ENCODE results near the gene GALNT14.

Gene GALNT14

DNA sequence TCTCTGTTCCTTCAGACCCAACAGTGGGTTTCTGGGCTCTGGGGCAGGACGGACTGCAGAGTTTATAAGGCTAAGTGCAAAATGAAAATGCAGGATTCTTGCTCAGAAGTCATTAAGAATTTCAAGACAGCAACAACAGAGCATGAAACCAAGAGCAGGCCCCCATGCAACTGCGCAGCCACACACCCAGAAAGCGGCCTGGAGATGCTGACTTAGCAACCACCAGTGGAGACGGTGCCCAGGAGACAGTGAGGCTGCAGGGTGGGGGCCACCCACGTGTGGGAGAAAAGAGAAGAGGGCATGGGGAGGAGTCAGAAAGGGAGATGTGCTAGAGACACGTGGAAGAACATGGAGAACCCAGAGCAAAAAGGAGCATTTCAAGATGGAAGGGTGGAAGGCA lies 66.5 kb downstream of the GALNT14 start:
- no peak overlapping the region for H3K4me3 ChIP-seq (replicated peaks; ENCODE audit: low read depth, low read length)
- TF ChIP-seq, protein P1, sequence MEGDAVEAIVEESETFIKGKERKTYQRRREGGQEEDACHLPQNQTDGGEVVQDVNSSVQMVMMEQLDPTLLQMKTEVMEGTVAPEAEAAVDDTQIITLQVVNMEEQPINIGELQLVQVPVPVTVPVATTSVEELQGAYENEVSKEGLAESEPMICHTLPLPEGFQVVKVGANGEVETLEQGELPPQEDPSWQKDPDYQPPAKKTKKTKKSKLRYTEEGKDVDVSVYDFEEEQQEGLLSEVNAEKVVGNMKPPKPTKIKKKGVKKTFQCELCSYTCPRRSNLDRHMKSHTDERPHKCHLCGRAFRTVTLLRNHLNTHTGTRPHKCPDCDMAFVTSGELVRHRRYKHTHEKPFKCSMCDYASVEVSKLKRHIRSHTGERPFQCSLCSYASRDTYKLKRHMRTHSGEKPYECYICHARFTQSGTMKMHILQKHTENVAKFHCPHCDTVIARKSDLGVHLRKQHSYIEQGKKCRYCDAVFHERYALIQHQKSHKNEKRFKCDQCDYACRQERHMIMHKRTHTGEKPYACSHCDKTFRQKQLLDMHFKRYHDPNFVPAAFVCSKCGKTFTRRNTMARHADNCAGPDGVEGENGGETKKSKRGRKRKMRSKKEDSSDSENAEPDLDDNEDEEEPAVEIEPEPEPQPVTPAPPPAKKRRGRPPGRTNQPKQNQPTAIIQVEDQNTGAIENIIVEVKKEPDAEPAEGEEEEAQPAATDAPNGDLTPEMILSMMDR (IDR thresholded peaks at IDR 0.05; ENCODE audit: low read length, missing control alignments) = no peak
- DNase-seq (ENCODE audit: low read depth) = no peak

DNA sequence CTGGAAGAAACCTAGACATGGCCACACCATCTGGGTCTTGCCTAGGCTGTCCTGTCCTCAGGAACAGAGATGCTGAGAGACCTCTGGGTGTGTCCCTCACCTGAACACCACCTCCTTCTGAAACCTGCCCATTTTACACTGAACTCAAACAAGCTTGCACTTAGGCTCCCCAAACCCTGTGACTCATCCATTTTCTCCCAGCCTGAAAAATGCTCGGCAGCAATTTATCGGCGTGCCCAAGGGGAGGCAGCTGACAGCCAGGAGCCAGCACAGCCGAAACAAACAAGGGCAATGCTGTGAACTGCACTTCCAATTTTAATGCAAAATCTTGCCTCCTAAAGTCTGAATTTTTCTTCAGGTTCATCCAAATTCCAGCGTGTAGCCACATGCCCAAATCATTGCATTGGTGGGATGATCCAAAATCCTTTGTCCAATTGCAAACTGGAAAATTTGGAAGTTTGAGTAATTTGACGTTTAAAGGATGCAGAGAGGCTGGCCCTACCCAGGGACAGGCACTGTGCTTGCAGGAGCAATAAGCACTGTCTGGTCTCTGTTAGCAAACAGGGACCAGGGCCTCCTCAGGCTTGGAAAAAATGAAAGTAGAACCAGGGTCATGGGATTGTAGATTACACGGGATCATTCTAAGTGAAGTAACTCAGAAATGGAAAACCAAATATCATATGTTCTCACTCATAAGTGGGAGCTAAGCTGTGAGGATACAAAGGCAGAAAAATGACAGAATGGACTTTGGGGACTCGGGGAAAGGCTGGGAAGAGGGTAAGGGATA lies 67.7 kb downstream of the GALNT14 start:
- DNase-seq (ENCODE audit: low read depth) = no peak
- H3K4me3 ChIP-seq (replicated peaks; ENCODE audit: low read depth, low read length) = no peak overlapping the region
- TF ChIP-seq, protein P1 (IDR thresholded peaks at IDR 0.05; ENCODE audit: low read length, missing control alignments) = no peak

DNA sequence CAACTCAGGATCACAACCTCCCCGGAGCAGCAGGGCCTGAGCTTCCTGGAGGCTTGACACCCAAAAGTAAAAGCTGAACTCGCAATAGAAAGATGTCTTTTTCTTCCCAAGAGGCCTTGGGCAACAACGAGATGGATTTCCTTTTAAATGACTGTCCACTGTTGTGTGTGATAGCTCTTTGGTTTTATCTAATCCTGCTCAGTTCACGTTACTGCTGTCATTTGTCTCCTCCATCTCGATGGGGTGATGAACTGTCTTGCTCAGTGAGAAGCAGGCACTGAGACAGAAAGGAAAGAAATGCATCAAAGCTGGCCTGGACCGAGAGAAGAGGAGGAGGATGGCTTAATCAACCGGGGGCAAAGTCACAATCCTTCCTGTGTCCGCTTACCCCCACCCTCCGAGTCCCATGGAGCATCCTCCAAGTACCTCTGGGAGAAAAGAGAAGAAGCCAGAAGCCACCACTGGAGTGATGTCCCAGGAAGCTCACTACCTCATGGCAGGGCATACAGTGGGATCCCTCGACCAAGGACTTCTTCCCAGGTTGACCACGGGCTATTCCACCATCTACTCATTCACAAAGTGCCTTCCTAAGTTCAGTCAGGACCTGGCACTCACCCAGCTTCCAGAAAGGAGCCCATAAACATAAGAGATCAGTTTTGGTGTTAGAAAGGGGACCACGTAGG lies 68.5 kb downstream of the GALNT14 start:
- no peak for DNase-seq (ENCODE audit: low read depth)
- TF ChIP-seq, protein P1 (IDR thresholded peaks at IDR 0.05; ENCODE audit: low read length, missing control alignments) = no peak
- H3K4me3 ChIP-seq (replicated peaks; ENCODE audit: low read depth, low read length) = no peak overlapping the region

DNA sequence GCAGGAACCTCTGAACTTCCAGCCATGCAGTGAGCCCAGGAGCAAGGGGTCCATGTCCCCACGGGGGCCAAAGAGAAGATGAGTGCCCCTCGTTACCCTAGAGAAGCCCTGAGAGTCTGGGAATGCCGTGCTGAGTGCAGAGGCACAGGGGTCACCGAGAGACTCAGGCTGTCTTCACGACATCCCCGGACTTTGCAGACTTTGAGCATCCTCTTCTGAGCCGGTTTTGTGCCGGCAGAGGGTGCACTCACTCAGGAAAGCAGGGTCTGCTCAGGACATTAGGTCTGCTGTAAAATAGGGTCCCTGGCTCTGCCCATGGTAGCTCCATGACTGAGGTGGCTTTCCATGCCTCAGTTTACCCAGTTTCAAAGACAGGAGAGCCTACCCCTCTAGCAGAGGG lies 71.0 kb downstream of the GALNT14 start:
- TF ChIP-seq, protein P1 (IDR thresholded peaks at IDR 0.05; ENCODE audit: low read length, missing control alignments) = no peak
- no peak overlapping the region for H3K4me3 ChIP-seq (replicated peaks; ENCODE audit: low read depth, low read length)
- no peak for DNase-seq (ENCODE audit: low read depth)

DNA sequence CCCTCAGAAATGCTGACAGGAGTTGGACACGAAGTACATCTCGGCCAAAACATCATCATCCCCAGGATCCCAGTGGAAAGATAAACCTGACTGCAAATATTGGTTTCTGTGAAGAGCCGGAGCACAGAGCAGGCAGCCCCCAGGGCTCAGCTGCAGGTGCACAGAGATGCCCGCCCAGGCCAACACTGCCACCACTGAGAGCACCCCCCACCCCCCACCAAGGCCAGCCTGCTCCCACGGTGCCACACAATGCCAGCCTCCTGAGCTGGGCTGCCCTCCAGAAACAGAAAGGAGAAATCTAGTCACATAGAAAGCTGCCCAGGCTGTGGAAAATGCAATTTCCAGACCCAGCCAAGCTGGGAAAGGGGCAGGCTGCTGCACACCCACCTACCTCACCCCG lies 71.7 kb downstream of the GALNT14 start:
- no peak for DNase-seq (ENCODE audit: low read depth)
- TF ChIP-seq, protein P1 (IDR thresholded peaks at IDR 0.05; ENCODE audit: low read length, missing control alignments) = no peak
- no peak overlapping the region for H3K4me3 ChIP-seq (replicated peaks; ENCODE audit: low read depth, low read length)

DNA sequence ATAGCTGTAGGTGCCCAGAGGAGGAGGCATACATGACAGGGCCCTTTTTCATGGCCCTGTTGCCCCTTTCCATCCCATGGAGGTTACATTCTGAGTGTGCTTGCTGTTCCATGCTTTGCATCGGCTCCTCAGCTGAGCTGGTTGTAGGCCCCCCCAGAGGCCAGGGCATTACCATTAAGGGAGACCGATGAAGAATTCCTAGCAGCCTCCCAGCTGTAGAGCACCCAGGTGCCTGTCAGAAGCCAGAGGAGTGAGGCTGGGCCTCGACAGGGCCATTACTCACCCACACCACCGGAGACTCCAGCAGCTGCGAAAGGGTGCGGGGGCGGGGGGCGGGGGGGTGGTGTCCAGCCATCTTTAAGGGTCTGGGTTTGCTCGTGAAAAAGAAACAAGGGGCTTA lies 72.2 kb downstream of the GALNT14 start:
- no peak for DNase-seq (ENCODE audit: low read depth)
- TF ChIP-seq, protein P1 (IDR thresholded peaks at IDR 0.05; ENCODE audit: low read length, missing control alignments) = no peak
- H3K4me3 ChIP-seq (replicated peaks; ENCODE audit: low read depth, low read length) = no peak overlapping the region

All from fibroblast of pulmonary artery (primary cell).